Activated T-cell treated with anti-CD3 and anti-CD28 coated beads, Interleukin-2, amount 50 U/mL, for 72 hours (primary cell): ENCODE measurements around the gene ESYT3. TPM values are rescaled to one million over a fixed set of nuclear protein-coding genes. Genes with fewer than 3 reads are reported as not detected.
"Not testable (repeated sequence)": the region's sequence is repeated elsewhere in the genome, so short reads cannot be mapped to it uniquely, and the experiment has no call there.

ENCODE experiments used
- ATAC-seq, 2 donors: fragments of 150-1000 bp; cut with Tn5 transposase; replicated peaks in 1 of 2; 2 replicates each; pipeline ENCODE4 v1.10.0; 2021; ENCODE audit warnings: moderate library complexity in 2 of 2, mild to moderate bottlenecking in 1 of 2
- DNase-seq, 2 donors: peaks; one replicate each; pipeline ENCODE4 v3.0.0; 2021 to 2022; ENCODE audit warnings: mixed read lengths in 1 of 2
- H3K27ac Mint-ChIP-seq: one replicate; pipeline ENCODE4 v1.8.0; 2022; ENCODE audit warnings: mild to moderate bottlenecking, moderate library complexity, mixed read lengths
- H3K27me3 Mint-ChIP-seq: one replicate; pipeline ENCODE4 v1.8.0; 2022; ENCODE audit warnings: low read depth, mixed read lengths
- H3K36me3 Mint-ChIP-seq, 2 donors: one replicate each; pipeline ENCODE4 v1.8.0; 2022; ENCODE audit warnings: mixed read lengths in 2 of 2, mild to moderate bottlenecking in 1 of 2; ENCODE audit not compliant: insufficient read depth in 2 of 2
- H3K4me1 Mint-ChIP-seq: one replicate; pipeline ENCODE4 v1.8.0; 2022; ENCODE audit warnings: low read depth, mixed read lengths
- H3K4me3 Mint-ChIP-seq, 2 donors: one replicate each; pipeline ENCODE4 v1.8.0; 2022; ENCODE audit warnings: mild to moderate bottlenecking in 2 of 2, mixed read lengths in 2 of 2, moderate library complexity in 2 of 2
- H3K9me3 Mint-ChIP-seq, 2 donors: one replicate each; pipeline ENCODE4 v1.8.0; 2022; ENCODE audit warnings: mixed read lengths in 2 of 2
- total RNA-seq, 2 donors: library from RNA; stranded (reverse); gene quantifications; one replicate each; pipeline ENCODE4 v1.2.3, GENCODE V29; 2022

Gene ESYT3
- total RNA-seq, 2 donors from 2014 or later = 0.22 to 1.1 TPM

- Mint-ChIP-seq H3K4me1 (no peaks in the 10 kb centered on the region), H3K4me3 (no peak overlapping the region), H3K27ac (no peak overlapping the region), H3K27me3 (peaks cover 6% of the 10 kb centered on the region), H3K36me3 (no peaks in the 10 kb centered on the region), H3K9me3 (no peaks in the 10 kb centered on the region)
- ATAC-seq = no peak
- DNase-seq = no peak
Observed at GRCh38 chr3:138400651-138401070, 33.8 kb upstream of the ESYT3 start.

GRCh38 chr3:138401834-138402233 is 32.6 kb upstream of the ESYT3 start:
- DNase-seq (no peak), ATAC-seq (no peak)
- Mint-ChIP-seq H3K9me3 (no peaks in the 10 kb centered on the region), H3K27me3 (peaks cover 14% of the 10 kb centered on the region), H3K4me3 (no peak overlapping the region), H3K36me3 (no peaks in the 10 kb centered on the region), H3K27ac (no peak overlapping the region), H3K4me1 (no peaks in the 10 kb centered on the region)

DNA sequence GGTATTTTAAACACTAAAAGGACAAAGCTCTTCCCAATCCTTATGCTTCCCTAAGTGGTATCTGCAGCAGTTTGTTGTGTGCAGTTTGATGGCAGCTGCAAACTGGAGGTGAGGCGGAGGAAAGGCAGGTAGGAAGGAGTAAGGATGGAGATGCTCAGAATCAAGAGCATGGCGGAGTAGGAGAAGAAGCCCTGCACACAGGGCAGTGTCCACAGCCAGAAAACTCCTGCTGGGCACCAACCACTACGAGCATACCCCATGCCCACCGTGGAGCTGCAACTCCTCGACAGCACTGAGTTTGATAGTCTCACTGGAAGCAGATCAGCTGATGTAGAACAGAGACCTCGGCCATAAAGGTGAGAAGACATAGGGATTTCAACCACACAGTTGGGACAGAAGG is 30.3 kb upstream of the ESYT3 start:
- Mint-ChIP-seq H3K4me1 (no peaks in the 10 kb centered on the region), H3K4me3 (no peak overlapping the region), H3K36me3 (no peaks in the 10 kb centered on the region), H3K27me3 (peaks cover 35% of the 10 kb centered on the region), H3K27ac (no peak overlapping the region), H3K9me3 (no peaks in the 10 kb centered on the region)
- DNase-seq (no peak), ATAC-seq (no peak)

GRCh38 chr3:138405001-138405400 is 29.4 kb upstream of the ESYT3 start:
- H3K27me3 Mint-ChIP-seq = peaks cover 35% of the 10 kb centered on the region
- no peaks in the 10 kb centered on the region for H3K36me3 Mint-ChIP-seq
- ATAC-seq (no peak), DNase-seq (no peak)
- no peaks in the 10 kb centered on the region for H3K9me3 Mint-ChIP-seq
- H3K4me3 Mint-ChIP-seq = no peak overlapping the region
- H3K4me1 Mint-ChIP-seq = no peaks in the 10 kb centered on the region
- no peak overlapping the region for H3K27ac Mint-ChIP-seq

GRCh38 chr3:138405486-138405885 is 28.9 kb upstream of the ESYT3 start:
- no peaks in the 10 kb centered on the region for H3K4me1 Mint-ChIP-seq
- no peak overlapping the region for H3K27ac Mint-ChIP-seq
- no peaks in the 10 kb centered on the region for H3K36me3 Mint-ChIP-seq
- no peaks in the 10 kb centered on the region for H3K9me3 Mint-ChIP-seq
- H3K4me3 Mint-ChIP-seq = no peak overlapping the region
- DNase-seq (no peak), ATAC-seq (no peak)
- H3K27me3 Mint-ChIP-seq = peaks cover 35% of the 10 kb centered on the region

GRCh38 chr3:138406606-138407005 is 27.8 kb upstream of the ESYT3 start:
- Mint-ChIP-seq H3K36me3 (no peaks in the 10 kb centered on the region), H3K4me3 (no peak overlapping the region)

GRCh38 chr3:138407236-138407907 is 27.0 kb upstream of the ESYT3 start:
- no peaks in the 10 kb centered on the region for H3K4me1 Mint-ChIP-seq
- no peak overlapping the region for H3K4me3 Mint-ChIP-seq
- ATAC-seq (no peak), DNase-seq (no peak)
- peaks cover 35% of the 10 kb centered on the region for H3K27me3 Mint-ChIP-seq
- H3K27ac Mint-ChIP-seq = no peak overlapping the region
- no peaks in the 10 kb centered on the region for H3K9me3 Mint-ChIP-seq
- H3K36me3 Mint-ChIP-seq = no peaks in the 10 kb centered on the region

More at GRCh38 chr3:138406606-138407005, 27.8 kb upstream of the ESYT3 start:
- Mint-ChIP-seq H3K27me3 (peaks cover 35% of the 10 kb centered on the region), H3K4me1 (no peaks in the 10 kb centered on the region), H3K27ac (no peak overlapping the region), H3K9me3 (no peaks in the 10 kb centered on the region)
- DNase-seq (no peak), ATAC-seq (no peak)

DNA sequence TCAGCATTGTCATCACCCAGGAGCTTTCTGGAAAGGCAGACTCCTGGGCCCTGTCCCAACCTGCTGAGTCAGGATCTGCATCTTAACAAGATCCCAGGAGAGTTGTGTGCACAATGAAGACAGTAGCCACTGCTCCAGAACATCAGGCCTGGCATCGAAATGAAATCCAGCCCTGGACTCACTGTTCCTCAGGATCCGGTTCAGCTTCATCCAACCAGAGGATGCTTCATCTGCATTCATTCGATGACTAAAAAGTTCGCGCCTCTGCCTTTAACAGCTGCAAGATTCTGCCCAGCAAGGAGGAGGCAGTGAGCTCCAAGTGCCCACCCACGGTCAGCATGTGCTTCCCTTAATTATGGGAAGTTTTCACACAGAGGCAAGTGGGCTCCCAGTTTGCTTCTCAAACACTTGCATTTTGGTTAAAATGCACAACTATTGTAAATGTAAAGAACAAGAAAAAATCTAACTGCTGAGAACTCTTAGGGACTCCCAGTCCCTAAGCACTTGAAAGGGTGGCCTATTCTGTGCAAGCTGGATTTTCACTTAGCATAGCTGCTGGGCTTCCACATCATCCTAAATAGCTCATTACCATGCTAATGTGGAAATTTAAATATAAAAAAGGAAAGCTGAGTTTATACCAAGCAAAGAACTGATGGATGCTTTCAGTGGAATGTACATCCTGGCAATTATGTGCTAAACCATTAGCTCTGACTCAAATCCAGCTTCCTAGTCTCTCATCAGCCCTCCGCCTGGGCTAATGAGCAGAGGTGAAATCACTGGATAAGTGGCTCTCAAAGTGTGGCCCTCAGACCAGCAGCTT is 25.5 kb upstream of the ESYT3 start:
- no peak overlapping the region for H3K4me3 Mint-ChIP-seq
- no peak for ATAC-seq
- peaks cover 35% of the 10 kb centered on the region for H3K27me3 Mint-ChIP-seq

DNA sequence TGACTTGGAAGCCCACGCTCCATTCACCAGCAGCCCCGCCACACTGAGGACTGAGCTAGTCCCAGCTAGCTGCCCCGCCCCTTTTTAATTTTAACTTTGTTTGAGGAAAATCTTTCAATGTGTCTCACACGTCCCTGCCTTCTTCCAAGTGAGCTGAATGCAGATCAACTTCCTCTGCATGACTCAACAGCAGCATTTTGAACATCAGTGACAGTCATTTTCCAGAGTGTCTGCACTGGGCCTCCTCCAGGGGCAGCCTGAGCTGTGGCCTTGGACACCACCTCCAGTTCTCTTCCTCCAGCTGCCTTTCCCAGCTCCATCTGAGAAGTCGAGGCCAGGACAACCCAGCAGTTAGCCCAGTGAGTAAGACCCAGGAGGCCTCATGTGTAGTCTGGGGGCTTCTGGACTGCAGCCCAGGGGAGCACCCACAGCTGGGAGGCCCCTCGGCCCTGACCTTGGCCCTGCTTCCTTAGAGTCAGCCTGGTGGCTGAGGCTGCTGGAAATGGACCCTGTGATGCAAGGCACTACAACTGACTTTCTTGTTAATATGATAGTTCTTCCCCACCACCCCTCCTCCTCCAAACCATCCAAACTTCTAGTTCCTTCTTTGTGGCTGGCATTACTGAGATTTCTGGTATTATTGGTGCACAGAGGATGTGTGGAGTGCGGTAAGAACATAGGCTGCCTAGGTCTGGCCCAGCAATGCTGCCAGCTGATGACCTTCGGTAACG is 21.4 kb upstream of the ESYT3 start:
- ATAC-seq (peak; percentile 43 to 46), DNase-seq (no peak)
- Mint-ChIP-seq H3K36me3 (no peaks in the 10 kb centered on the region), H3K9me3 (no peaks in the 10 kb centered on the region), H3K27ac (no peak overlapping the region), H3K27me3 (peaks cover 10% of the 10 kb centered on the region), H3K4me1 (no peaks in the 10 kb centered on the region), H3K4me3 (no peak overlapping the region)

More for the DNA sequence above, 25.5 kb upstream of the ESYT3 start:
- Mint-ChIP-seq H3K4me1 (no peaks in the 10 kb centered on the region), H3K27ac (no peak overlapping the region), H3K36me3 (no peaks in the 10 kb centered on the region), H3K9me3 (no peaks in the 10 kb centered on the region)
- DNase-seq = no peak

GRCh38 chr3:138416236-138416635 is 18.2 kb upstream of the ESYT3 start:
- not testable (repeated sequence) for H3K4me1 Mint-ChIP-seq, H3K9me3 Mint-ChIP-seq

GRCh38 chr3:138417559-138417982 is 16.8 kb upstream of the ESYT3 start:
- Mint-ChIP-seq H3K27me3 (no peaks in the 10 kb centered on the region), H3K9me3 (peaks cover 0 to 2% of the 10 kb centered on the region in 2 donors), H3K36me3 (no peaks in the 10 kb centered on the region), H3K4me3 (no peak overlapping the region), H3K4me1 (no peaks in the 10 kb centered on the region), H3K27ac (no peak overlapping the region)
- DNase-seq = peak; percentile 67 to 70
- peak; percentile 83 for ATAC-seq

More at GRCh38 chr3:138416236-138416635, 18.2 kb upstream of the ESYT3 start:
- H3K4me3 Mint-ChIP-seq, H3K27ac Mint-ChIP-seq, DNase-seq, ATAC-seq, H3K36me3 Mint-ChIP-seq, H3K27me3 Mint-ChIP-seq: not testable (repeated sequence)

- Mint-ChIP-seq H3K4me1 (no peaks in the 10 kb centered on the region), H3K27ac (no peak overlapping the region), H3K4me3 (no peak overlapping the region), H3K9me3 (peaks cover 0 to 2% of the 10 kb centered on the region in 2 donors), H3K36me3 (no peaks in the 10 kb centered on the region), H3K27me3 (no peaks in the 10 kb centered on the region)
- no peak for ATAC-seq
- no peak for DNase-seq
Observed at GRCh38 chr3:138418601-138419206, 15.7 kb upstream of the ESYT3 start.

- H3K4me1 Mint-ChIP-seq = no peaks in the 10 kb centered on the region
- ATAC-seq (no peak), DNase-seq (no peak)
- H3K9me3 Mint-ChIP-seq = peaks cover 0 to 2% of the 10 kb centered on the region in 2 donors
- H3K27ac Mint-ChIP-seq = no peak overlapping the region
- no peaks in the 10 kb centered on the region for H3K36me3 Mint-ChIP-seq
- H3K27me3 Mint-ChIP-seq = no peaks in the 10 kb centered on the region
- no peak overlapping the region for H3K4me3 Mint-ChIP-seq
Observed at GRCh38 chr3:138423316-138423715, 11.1 kb upstream of the ESYT3 start.
